CD1c-positive myeloid dendritic cell (primary cell): ENCODE data around the gene ARHGAP23.

Experiments
- DNase-seq: peaks from one replicate; pipeline ENCODE4 v3.0.0-alpha.2; 2016; ENCODE audit errors: extremely low spot score

ARHGAP23 gene, protein sequence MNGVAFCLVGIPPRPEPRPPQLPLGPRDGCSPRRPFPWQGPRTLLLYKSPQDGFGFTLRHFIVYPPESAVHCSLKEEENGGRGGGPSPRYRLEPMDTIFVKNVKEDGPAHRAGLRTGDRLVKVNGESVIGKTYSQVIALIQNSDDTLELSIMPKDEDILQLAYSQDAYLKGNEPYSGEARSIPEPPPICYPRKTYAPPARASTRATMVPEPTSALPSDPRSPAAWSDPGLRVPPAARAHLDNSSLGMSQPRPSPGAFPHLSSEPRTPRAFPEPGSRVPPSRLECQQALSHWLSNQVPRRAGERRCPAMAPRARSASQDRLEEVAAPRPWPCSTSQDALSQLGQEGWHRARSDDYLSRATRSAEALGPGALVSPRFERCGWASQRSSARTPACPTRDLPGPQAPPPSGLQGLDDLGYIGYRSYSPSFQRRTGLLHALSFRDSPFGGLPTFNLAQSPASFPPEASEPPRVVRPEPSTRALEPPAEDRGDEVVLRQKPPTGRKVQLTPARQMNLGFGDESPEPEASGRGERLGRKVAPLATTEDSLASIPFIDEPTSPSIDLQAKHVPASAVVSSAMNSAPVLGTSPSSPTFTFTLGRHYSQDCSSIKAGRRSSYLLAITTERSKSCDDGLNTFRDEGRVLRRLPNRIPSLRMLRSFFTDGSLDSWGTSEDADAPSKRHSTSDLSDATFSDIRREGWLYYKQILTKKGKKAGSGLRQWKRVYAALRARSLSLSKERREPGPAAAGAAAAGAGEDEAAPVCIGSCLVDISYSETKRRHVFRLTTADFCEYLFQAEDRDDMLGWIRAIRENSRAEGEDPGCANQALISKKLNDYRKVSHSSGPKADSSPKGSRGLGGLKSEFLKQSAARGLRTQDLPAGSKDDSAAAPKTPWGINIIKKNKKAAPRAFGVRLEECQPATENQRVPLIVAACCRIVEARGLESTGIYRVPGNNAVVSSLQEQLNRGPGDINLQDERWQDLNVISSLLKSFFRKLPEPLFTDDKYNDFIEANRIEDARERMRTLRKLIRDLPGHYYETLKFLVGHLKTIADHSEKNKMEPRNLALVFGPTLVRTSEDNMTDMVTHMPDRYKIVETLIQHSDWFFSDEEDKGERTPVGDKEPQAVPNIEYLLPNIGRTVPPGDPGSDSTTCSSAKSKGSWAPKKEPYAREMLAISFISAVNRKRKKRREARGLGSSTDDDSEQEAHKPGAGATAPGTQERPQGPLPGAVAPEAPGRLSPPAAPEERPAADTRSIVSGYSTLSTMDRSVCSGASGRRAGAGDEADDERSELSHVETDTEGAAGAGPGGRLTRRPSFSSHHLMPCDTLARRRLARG (N-terminal part only)

DNA sequence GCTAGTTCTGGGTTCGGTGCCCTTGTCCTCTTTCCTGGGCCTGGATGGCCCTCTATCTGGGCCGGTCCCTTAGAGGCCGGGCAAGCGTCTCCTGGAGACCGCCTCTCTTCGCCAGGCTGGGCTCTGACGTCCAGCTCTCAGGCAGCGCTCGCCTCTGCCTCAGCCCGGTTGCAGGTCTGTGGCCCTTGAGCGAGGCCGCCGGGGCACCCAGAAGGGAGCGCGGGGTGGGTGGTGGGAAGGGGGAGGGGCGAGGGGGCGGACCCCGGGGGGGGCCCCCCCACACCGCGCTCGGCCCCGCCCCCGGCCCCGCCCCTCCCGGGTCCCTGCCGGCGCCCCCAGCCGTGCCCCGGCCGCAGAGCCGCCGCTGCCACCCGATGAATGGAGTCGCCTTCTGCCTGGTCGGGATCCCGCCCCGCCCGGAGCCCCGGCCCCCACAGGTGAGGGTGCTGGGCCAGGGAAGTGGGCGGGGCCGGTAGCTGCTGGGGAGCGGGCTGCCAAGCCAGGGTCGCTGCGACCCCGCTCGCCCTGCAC, at the start of gene ARHGAP23:
Gene ARHGAP23 (plus strand): TSS at position 353 of the 531 bp plus-strand sequence. CDS start 22 bp downstream, at position 375.
- DNase-seq, result peak; percentile 23

DNA sequence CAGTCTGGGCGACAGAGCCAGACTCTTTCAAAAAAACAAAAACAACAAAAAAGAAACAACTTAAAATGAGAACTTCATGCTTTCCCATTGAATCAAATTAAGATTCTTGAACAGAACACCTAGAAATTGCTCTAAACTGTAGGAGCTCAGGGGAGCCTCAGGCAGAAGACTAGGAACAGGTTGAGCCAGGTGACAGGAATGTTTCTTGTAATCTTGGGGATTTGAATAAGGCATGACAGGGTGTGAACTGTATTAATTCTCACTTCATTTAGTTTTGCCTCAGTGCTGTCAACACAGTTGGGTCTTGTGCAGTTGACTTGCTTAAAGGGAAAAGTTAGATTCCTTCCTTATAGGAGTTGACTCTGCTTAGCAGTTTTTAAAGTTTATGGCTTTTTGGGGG, 48.8 kb upstream of the ARHGAP23 start:
- no peak for DNase-seq

DNA sequence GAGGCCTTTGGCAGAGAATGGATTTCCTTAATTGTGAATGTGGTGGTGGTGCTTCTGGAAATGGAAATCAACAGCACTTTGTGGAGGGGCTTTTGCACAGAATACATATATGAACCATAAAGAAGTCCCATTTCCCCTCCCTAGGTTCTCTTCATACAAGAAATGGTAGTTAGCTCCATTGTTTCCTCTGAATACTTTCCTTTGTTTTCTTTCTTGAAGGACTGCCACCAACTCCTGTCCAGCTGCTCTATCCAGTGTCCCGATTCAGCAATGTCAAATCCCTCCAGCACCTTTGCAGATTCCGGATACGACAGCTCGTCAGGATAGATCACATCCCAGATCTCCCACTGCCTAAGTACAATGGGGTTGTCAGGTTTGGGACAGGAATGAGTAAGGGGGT, 33.2 kb upstream of the ARHGAP23 start:
- DNase-seq, result no peak

DNA sequence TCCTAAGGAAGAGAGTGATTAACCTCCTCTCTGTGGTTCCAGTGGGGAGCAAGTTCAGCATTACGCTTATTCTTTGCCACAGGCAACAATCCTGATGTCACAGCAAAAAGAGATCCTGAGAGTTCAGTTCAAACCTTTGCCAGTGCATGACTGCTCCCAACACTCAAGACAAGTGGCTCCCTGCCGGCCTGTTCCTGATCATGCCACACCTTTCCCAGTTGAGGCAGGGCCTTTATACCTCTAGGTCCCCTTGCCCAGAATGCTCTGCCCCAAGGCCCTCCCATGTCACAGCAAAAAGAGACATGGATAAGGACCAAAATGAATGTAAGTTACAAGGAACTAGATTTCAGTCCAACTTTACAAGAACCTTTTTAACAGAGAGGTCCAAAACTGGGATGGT, 31.0 kb upstream of the ARHGAP23 start:
- no peak for DNase-seq

DNA sequence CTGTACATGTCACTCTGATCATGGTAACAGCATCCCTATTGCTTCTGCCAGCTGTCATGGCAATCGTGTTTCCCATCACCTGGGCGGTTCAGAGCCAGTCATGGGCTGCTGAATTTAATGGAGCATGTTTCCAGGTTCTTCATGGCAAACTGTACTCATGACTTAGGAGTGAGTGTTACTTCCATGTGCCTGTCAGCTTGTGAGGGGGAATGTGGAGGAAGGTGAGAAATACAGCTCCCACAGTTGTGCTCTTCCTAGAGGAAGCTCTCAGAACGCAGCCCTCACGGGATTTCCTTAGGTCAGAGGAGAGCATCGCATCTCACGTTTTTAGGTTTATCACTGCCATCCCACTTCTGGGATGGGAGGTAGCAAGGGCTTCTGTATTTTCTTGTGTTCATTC, 28.0 kb upstream of the ARHGAP23 start:
- no peak for DNase-seq

DNA sequence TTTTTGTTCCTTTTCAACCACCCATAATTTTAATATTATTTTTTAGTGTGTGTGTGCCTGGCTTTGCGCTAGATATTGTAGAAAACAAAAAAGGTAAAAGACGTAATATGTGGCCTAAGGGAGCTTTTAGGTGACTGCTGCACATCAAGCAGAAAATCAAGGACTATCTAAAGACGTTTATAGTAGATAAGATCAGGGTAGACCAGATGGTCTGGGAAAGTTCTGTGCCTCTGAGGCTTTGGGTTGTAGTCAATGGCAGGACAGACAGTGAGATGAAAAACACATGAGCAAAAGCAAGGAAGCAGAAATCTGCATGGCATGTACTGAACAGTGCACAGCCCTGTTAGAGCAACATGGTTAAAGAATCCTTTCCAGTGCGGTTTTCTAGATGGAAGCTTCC, 26.8 kb upstream of the ARHGAP23 start:
- no peak for DNase-seq

DNA sequence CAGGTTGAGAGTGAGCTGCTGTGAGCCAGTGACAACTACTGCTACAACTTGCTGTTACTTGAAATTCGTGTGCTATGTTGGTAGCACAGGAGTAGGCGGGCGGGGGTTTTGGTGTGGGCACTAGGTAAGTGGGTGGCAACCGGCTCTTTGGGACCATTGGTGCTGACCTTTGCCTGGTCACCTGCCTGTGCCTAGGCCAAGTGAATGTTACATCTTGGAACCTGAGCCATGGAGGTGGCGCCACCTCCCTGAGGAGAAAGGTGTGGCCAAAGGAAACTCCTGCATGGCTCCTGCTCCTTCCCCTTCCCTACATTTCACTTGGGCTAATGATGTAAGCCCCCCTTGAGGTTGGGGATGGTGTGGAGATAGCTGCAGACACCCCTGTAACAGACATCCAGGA, 25.4 kb upstream of the ARHGAP23 start:
- DNase-seq, result no peak

DNA sequence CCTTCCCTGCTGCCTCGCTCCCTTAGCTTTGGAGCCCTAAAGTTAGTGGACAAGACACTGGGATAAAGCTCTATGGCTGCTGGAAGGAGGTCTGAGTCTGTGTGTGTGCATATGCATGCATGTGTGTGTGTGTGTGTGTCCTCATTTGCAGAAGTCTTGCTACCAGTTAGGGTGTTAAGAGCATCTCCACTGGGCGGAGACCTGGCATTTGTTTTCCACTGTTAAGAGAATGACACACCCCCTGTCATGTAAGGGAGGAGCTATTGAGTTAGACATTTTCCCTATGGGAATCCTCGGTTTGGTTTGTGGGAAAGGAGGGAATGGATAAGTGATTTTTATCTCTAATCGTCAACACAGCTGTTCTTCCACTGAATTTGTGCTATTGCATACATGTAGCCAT, 24.8 kb upstream of the ARHGAP23 start:
- DNase-seq, result no peak

DNA sequence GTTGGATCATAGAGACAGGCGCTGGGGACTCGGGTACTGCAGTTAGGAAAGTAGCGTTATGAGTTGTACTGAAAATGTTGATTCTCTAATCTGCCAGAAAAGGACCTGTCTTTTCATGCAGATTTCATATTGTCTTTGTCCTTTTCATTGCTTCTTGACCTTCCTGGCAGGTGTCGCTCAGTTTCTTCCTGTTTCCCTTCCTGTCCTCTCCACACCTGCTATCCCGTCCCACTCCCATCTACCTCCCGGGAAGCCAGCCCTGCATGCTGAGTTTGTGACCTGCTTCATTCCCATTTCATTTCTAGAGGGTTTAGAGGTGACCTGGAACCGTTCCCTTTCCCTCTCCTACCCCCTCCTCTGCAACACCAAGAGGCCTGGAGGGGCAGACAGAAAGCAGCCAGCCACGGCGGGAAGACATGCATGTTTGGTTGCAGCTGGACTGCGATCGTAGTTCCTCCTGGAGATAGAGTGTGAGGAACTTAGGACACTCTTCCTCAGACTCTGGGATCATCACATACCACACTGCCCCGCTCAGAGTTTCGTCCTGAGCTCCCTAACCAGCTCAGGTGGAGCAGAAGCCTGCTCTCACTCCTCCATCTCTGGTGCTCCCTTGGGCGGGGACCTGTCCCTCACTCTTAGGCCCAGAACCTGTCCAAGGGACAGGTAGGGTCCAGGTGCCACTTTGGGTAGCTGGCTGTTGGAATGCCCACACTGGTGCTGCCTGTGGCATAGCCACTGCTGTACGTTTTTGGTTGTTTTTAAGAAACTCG, 23.9 kb upstream of the ARHGAP23 start:
- DNase-seq, result no peak

DNA sequence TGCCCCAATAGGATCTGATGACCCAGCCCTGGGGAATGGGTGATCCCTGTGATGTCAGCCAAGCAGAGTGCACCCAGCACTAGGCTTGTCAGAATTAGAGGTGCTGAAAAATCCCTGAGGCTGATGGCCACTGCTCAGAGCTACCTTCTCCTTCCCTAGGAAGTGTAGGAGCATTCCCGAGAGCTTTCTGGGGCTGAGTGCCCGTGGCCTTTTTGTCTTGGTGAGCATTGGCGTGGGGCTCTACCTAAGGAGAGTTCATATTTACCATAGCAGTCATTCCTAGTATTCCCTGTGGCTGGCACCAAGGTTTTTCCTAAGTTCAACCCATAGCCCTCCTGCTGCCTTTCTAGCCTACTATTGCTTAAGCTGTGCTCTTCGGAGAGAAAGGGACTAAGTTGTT, 22.6 kb upstream of the ARHGAP23 start:
- DNase-seq, result no peak

DNA sequence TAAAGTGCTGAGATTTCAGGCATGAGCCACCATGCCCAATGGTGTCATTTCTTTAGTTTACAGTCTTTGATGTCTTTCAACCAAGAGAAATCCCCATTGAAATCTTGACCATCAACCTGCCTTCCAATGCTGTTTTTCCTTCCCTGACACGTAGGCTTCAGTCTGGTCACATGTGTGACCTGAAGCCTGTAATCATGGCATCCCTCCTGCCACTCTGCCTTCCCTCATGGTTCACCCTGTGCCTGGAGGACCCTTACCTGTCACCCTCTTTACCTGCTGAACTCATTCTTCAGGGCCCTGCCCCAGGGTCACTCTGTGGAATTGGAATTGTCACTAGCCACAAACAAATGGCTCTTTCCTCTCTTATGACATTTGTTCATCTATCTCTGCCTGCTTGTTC, 18.1 kb upstream of the ARHGAP23 start:
- DNase-seq, result no peak

DNA sequence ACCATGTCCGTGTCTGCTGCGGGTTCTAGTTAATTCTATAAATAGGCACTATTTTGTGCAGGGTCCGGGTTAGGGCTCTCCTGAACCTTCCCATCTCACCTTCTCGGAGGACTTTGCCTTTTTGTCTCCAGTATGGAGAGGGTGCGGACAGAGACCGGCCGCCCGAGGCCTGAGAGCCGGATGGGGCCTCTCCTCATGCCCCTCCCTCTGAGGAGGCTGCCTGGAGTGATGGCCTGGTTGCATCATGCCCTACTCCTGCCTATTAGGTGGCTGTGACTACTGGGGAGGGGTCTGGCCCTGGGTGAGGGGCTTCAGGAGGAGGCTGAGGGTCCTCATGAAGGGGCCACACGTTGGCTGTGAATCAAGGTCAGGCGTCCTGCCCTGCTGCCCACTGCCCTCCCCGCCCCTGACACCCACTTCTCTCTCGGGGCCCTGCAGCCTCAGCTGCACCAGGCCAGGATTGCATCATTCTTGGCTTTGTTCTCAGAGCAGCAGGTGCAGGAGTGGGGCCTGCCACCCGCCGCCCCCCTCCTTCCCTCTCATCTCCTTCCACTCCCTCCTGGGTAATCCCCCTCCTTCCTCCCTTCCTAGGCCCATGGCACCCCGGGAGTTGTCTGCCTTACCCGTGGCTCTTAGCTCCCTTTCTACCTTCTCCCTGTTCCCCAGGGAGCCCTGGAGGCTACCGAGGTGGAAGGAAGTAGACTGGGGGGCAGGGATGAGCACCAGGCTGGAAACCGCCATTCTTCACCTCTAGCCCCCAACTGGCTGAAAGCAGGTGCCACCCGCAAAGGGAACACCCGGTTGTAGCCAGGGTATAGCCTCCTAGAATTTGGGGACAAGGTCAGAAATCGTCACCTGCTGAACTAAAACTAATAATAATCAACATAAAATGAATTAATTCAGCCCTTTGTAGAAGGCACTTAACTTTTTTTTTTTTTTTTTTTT, 12.7 kb upstream of the ARHGAP23 start:
- DNase-seq, result no peak

DNA sequence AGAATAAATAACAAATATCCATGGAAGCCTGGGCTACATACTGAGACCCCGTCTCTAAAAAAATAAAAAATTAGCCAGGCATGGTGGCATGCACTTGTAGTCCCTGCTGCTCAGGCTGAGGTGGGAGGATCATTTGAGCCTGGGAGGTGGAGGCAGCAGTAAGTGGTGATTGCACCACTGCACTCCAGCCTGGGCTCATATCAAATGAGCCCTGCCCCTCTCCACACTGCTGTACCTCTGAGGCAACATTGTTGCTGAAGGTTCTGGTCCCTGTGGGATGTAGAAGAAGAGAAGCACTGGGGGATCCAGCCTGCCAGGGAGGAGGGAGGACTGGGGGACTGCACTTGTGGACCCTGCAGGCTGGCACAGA, 11.4 kb upstream of the ARHGAP23 start:
- DNase-seq, result no peak

DNA sequence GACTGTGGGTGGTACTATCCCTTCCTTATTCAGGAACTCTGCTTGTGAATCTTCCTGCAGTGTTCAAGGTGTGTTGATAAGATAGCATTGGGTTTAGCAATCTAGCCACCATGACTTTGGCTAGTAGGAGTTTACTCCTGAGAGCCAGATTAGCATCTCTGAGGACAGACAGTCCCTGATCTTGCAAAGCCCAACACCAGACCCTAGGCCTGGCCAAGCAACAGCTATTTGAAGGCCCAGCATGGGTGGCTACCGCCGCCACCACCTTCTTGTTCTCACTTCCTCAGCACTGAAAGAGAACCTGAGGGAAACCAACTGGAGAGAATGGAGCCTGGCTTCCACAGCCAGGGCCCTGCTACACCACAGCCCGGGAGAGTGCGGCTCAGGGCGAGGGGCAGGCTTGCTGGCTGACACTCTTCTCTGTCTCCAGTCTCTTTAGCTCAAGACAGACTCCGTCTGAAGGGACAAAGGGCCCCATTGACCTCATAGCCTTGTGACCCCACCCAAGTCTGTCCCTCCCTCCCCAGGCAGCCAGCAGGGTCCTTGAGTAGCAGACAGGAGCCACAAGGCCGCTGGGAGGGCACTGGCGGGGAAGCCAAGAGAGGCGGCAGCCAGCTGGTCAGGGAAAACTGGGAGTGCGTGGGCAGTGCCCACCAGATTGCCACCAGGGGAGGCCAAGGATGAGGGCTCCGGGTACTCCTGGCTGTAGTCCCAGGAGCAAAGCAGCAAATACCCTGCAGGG, 10.9 kb upstream of the ARHGAP23 start:
- DNase-seq, result peak; percentile 24

DNA sequence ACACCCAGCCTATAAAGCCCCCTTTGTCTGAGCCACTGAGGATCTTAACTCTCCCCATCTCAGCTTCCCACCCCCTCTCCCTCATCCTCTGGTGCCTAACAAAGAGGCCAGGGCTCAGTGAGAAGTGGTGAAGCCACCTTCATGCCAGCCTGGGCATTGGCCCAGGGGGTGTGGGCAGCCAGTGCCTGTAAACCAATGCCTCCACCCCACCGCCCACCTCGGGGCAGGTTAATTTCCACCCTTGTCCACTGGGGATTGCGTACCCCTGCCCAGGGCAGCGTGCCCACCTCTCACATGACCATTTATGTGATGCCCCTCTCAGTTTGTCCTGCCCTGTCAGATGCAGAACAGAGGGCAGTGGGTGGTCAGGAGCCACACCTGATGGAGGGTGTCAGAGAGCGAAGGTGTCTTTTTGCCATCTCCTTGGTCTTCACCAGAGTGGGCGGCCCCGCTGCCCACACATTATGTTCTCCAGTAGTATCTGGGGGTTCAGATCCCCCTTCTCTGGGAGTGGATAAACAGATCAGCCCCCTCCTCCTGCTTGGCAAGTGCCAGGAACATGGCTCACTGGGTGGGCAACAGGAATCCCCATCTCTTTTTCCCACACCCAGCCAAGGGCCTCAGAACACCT, 10.1 kb upstream of the ARHGAP23 start:
- DNase-seq, result no peak

DNA sequence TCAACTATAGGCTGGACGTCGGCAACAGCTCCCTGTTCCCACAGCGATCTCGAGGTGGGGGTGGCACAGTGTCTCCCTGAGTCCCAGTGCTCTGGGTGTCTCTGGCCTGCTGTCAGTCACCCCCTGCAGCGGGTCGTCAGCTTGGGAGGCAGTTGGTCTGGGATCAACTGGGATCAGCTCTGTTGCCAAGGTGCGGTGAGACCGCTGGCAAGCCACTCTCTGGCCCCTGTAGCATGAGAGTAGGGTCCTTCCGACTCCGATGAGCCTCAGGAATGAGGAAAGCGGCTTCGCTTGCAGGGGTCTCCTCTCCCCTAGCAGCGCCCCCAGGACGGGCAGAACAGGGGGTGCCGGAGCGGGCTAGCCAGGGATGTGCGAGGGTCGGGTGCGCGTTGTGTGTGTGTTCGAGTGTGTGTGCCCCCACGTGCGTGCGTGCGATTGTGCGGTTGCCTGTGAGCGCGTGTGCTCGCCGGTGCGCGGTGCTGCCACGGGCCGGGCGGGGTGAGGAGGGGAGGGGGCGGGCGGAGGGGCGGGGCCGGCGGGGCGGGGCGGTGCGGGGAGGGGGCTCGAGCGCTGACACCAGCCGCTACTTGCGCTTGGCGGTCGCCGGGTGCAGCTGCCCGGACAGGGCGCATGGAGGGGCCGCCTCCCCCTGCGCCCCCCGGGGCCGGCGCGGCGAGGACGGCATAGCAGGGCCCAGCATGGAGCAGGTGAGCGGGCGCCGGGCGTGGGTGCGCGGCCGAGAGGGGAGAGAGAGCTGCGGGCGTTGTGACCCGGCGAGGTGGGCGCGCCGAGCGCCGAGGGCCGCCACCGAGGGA, 9.4 kb upstream of the ARHGAP23 start:
- DNase-seq, result no peak

DNA sequence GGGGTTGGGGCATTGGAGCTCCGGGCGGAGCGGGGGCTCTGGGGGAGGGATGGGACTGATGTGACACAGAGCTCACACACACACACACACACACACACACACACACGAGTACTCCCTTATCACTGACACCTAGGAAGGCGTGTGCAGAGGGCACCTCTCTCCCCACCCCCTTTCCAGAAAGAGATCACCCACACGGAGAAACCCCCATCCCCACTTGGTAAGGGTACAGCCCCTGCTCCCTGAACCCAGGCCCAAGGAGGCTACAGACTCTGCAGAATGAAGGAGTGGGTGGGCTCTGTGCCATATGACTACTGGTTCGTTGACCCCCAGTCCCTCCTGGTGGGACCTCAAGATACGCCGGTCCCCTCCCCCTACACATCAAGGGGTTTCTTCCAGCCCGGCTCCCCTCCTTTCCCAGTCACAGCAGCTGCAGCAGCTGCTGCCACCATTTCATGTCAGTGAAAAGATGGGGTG, 8.7 kb upstream of the ARHGAP23 start:
- no peak for DNase-seq

DNA sequence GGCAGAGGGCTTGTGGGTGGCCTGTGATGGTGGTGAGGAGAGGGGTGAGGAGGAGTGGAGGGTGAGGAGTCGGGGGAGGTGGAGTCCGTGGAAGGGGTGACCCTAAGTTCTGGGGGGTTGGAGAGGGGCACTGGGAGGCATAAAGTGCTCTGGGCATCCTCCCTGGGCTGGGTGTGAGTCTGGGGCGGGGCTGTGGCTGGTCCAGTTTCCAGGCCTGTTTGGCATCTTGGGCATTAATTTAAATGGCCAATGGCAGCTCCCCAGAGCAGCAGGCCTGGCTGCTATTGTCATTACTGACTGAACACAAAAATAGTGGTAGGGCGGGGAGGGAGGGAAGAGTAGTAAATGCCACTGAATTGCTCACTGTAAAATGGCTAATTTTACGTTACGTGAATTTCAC, 7.7 kb upstream of the ARHGAP23 start:
- DNase-seq, result no peak
